NCI-H2171 (cell line): ENCODE measurements around the gene TPRG1L.

Experiments used
- DNase-seq: peaks from one replicate; lab custom pipeline; 2025; lab: John Stamatoyannopoulos, UW

TPRG1L gene

GRCh38 chr1:3594706-3595377, 30.0 kb upstream of the TPRG1L start:
- DNase-seq = no peak

GRCh38 chr1:3595949-3596348, 28.9 kb upstream of the TPRG1L start:
- DNase-seq = no peak

GRCh38 chr1:3596663-3597598, 27.9 kb upstream of the TPRG1L start:
- no peak for DNase-seq

- no peak for DNase-seq
Observed at GRCh38 chr1:3597599-3597964, 27.2 kb upstream of the TPRG1L start.

- no peak for DNase-seq
Observed at GRCh38 chr1:3598051-3598491, 26.7 kb upstream of the TPRG1L start.

GRCh38 chr1:3598522-3599285, 26.1 kb upstream of the TPRG1L start:
- DNase-seq = no peak

GRCh38 chr1:3599286-3599811, 25.5 kb upstream of the TPRG1L start:
- DNase-seq = no peak

GRCh38 chr1:3599816-3600215, 25.0 kb upstream of the TPRG1L start:
- DNase-seq = no peak

- DNase-seq = no peak
Observed at GRCh38 chr1:3600354-3600753, 24.5 kb upstream of the TPRG1L start.

- DNase-seq = no peak
Observed at GRCh38 chr1:3601743-3602142, 23.1 kb upstream of the TPRG1L start.

GRCh38 chr1:3602375-3602774, 22.4 kb upstream of the TPRG1L start:
- DNase-seq = no peak

GRCh38 chr1:3603156-3603555, 21.7 kb upstream of the TPRG1L start:
- no peak for DNase-seq

- no peak for DNase-seq
Observed at GRCh38 chr1:3603571-3604467, 21.0 kb upstream of the TPRG1L start.

- no peak for DNase-seq
Observed at GRCh38 chr1:3604468-3604974, 20.3 kb upstream of the TPRG1L start.

GRCh38 chr1:3604997-3605823, 19.6 kb upstream of the TPRG1L start:
- DNase-seq = no peak

- DNase-seq = no peak
Observed at GRCh38 chr1:3606779-3607702, 17.8 kb upstream of the TPRG1L start.

- peak; percentile 79 for DNase-seq
Observed at GRCh38 chr1:3607703-3608065, 17.1 kb upstream of the TPRG1L start.

GRCh38 chr1:3608154-3608553, 16.7 kb upstream of the TPRG1L start:
- no peak for DNase-seq
